ENCODE data around the gene CCNC.
"Not testable (repeated sequence)": the region's sequence is repeated elsewhere in the genome, so short reads cannot be mapped to it uniquely, and the experiment has no call there.

Gene CCNC

GRCh38 chr6:99602520-99603420 lies 34.3 kb upstream of the CCNC start:
- no peak for DNase-seq (ENCODE audit: low spot score)

DNA sequence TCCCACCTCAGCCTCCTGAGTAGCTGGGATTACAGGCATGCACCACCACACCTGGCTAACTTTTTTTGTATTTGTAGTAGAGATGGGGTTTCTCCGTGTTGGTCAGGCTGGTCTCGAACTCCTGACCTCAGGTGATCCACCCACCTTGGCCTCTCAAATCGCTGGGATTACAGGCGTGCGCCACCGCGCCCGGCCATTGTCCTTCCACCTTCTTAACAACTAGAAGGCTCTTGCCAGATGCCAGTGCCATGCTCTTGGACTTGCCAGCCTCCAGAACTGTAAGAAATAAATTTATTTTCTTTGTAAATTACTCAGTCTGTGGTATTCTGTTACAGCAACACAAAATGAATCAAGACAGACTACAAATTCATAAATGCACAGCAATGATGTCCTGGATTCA lies 26.2 kb upstream of the CCNC start:
- not testable (repeated sequence) for DNase-seq (ENCODE audit: low spot score)

DNA sequence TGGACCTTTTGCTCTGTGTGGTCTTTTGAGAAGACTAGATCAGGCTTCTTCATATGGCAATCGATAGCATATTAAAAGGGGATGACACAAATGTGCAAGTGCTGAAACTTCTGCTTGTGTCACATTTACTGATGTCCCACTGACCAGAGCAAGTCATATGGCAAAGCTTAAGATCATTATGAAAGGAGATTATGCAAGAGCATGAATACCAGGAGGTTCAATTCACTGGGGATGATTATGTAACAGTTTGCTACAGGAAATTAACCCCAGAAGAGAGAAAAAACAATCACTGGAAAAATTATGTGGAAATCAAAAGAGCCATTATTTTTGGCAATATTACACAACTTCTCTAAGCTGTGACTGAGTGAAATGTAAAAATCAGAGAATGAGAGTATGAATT lies 24.4 kb upstream of the CCNC start:
- DNase-seq (ENCODE audit: low spot score) = no peak

GRCh38 chr6:99591673-99592364 lies 23.4 kb upstream of the CCNC start:
- no peak for DNase-seq (ENCODE audit: low spot score)

DNA sequence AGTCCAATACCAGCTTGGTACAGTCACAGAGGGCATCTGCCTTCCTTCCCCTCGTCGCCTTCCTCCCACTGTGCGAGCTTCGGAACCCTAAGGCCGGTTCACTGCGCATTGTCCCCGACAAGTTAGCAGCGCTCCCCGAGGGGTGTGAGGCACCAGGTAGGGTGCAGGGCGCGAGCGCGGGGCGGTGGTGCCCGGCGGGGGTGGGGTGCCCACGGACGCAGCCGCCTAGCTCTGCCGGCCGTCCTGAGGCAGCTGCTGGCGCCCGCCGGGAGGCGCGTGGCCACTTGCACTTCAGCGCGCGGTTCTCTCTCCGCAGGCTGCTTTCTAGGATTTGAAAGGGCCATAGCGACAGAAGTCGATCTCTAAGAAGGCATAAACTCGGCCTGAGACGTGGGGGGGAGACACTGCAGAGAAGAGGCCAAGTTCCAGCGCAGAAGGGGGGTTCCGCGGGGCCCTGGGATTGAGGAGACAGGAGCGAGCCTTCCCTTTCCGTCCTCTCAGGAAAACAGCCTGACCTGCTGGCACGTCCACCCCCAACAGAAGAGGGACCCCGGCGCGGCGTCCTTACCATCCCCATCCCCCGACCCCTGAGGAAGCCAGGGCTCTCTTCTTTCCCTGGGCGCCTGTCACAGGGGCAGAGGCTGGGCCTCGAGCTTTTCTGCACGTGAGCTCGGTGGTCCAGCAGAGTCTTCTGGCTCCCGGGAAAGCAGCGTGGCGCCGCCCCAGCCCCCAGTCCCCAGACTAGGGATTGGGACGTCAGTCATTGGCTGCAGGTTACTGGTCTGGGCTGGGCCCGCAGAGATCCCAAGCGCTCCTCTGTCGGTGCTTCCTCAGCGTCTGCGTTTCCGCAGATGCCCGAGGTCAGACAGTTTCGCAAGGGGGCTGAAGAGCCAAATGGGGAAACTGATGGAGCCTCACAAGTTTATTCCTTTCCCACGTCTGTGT lies 22.5 kb upstream of the CCNC start:
- no peak for DNase-seq (ENCODE audit: low spot score)

DNA sequence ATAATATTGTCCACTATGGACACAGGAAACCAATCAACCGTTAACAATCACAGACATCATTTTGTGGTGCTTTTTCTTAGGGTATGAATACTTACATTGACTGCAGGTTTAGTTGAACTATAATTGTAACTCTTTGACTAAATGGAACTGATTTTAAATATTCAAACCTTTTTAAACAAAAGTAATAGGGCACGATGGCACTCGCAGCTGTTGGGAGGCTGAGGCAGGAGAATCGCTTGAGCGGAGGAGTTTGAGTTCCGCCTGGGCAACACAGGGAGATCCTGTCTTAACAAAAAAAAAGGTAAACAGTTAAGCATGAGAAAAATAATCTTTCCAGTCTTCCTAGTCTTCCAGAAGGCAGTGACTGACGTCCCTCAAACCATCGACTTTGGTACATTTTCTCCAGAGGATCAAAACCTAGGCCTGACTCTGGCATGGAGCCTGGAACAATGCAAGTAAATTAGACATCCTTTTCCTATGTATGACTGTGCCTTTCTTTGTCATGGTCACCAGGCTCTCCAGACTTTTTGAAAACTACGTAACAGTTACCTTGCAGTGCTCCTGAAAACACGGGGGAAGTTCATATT lies 21.5 kb upstream of the CCNC start:
- no peak for DNase-seq (ENCODE audit: low spot score)

GRCh38 chr6:99589290-99589672 lies 20.8 kb upstream of the CCNC start:
- DNase-seq (ENCODE audit: low spot score) = no peak

GRCh38 chr6:99588618-99589289 lies 20.3 kb upstream of the CCNC start:
- DNase-seq (ENCODE audit: low spot score) = no peak

- DNase-seq (ENCODE audit: low spot score) = no peak
These were observed 19.3 kb upstream of the CCNC start for GRCh38 chr6:99587792-99588191.

DNA sequence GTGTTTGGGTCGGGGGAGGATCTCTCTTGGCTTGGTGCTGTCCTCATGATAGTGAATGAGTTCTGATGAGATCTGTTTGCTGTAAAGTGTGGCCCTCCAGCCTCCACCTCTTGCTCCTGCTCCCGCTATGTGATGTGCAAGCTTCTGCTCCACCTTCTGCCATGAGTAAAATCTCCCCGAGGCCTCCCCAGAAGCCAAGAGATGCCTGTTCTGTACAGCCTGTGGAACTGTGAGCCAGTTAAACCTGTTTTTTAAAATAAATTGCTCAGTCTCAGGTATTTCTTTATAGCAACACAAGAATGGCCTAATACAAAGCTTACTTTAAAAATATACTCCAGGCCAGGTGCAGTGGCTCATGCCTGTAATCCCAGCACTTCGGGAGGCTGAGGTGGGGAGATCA lies 11.3 kb upstream of the CCNC start:
- DNase-seq (ENCODE audit: low spot score) = no peak

DNA sequence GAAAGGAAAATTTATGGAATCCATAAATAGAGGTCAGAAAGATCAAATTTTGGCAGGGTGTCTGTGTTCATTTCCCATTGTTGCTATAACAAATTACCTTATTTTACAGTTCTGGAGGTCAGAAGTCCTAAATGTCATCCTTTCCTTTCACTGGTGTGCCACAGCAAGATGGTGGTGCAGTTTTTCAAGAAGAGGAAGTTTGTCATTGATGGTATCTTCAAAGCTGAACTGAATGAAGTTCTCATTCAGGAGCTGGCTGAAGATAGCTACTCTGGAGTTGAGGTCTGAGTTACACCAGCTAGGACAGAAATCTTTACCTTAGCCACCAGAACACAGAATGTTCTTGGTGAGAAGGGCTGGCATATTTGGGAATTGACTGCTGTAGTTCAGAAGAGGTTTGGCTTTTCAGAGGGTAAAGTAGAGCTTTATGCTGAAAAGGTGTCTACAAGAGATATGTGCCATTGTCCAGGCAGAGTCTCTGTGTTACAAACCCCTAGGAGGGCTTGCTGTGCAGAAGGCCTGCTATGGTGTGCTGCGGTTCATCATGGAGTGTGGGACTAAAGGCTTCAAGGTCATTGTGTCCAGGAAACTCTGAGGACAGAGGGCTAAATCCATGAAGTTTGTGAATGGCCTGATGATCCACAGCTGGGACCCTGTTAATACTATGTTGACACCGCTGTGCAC lies 7.2 kb upstream of the CCNC start:
- DNase-seq (ENCODE audit: low spot score) = no peak

GRCh38 chr6:99573980-99574617 lies 5.6 kb upstream of the CCNC start:
- no peak for DNase-seq (ENCODE audit: low spot score)

DNA sequence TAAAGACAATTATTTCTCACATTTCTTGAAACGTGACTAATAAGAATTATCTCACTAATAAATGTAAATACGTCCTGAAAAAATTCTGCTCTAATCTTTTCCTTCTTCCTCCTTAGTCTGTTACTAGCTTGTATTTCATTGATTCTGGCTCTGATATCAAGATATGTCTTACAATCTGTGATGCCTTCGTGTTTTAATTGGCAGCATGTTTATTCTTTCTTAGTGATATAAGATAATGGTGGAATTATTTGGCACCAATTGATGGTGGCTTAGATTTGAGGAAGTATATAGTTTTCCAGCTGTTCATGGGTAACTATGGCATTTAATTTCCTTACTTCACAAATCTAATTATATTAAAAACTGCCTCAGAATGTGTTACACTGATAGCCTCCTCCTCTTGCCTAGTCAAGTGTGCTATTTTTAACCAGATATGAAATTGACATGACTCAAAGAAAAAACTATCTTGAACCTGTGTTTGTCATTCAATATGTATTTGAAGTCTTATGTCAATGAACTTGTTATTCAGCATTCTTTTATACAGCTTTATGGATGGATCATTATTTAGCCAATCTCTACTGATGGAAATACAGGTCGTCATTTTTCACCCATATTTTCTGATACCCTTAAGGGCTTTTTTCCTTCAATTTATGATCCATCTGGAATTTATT lies 5.3 kb downstream of the CCNC start:
- no peak for DNase-seq (ENCODE audit: low spot score)

DNA sequence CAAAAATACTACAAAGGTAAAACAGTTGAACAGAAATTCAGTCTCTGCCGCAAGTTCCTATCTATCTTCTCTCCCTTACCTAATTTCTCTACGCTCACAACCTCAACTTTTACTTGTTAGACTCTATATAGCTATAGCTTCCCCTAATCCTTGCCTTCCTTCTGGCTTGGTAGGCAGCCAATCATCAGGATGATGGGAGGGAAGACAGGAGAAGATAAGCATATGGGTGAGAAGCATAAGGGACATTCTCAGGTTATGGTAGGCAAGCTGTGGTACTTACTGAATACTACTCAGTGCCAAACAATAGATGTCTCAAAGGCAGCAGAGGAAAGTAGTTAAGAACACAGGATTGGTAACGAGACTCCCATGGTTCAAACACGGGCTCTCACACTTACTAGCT lies 7.8 kb downstream of the CCNC start:
- no peak for DNase-seq (ENCODE audit: low spot score)

DNA sequence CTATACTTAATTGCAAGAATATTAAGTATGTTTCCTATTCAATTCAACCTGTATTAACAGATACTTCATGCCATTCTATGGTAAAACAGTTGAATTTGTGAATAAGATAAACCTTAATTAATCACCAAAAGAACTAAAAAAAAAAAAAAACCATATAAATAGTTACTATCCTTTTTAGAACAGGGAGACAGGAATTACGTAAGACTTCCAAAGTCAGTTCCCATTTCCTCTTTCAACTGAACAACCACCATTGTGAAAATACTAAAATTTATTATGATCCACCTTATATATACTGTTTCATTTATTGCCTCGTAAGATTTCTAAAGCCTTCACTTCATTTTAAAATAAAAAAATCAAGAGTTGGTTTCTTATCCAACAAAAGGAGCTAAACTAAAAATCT lies 9.4 kb downstream of the CCNC start:
- no peak for DNase-seq (ENCODE audit: low spot score)

- no peak for DNase-seq (ENCODE audit: low spot score)
These were observed 14.6 kb downstream of the CCNC start for GRCh38 chr6:99553888-99554287.

DNA sequence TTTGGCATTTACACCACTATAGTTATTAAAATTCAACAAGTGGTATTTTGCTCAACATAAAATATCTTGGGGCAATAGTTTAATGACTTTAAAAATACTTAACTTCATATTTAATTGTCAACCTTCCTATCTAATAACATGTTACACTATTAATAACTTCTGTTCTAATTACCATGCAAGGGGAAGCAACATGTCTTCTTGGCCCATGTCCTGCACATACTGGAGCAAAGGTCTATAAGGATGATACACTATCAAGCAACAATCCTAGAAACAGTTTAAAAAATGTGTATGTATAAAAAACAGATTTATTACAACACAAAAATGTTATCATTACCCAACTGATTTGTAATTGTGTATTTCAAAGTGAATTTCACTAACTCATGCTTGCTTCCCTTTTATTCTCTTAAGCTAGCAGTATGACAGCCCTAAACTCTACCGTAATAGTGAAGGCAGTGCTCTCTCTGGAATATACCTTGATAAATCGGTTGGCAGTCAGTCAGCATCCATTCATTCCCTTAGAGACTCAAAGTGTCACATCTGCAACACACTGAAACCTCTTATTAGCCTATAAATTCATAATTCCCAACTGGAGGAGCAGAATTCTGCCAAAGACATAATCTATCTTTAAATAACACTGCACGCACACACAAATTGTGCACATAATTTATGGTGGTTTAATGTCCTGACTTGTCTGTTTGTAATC lies 18.3 kb downstream of the CCNC start:
- no peak for DNase-seq (ENCODE audit: low spot score)

DNA sequence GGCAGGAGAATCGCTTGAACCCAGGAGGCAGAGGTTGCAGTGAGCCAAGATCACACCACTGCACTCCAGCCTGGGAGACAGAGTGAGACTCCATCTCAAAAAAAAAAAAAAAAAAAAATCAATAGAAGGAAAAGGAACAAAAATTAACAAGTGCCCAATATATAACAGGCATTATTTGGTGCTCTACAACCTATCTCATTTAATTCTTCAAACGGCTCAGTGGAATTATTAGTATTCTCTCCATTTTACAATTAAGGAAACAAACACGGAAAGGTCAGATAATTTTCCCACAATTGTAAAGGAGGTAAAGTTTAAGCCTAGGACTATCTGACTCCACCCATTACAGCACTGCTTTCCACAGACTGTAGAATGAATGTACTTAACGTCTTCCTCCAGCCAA lies 19.8 kb downstream of the CCNC start:
- DNase-seq (ENCODE audit: low spot score) = no peak

- DNase-seq (ENCODE audit: low spot score) = no peak
These were observed 20.9 kb downstream of the CCNC start for GRCh38 chr6:99547526-99547925.
